Measurements from ENCODE around the gene ENTHD1.

The ENTHD1 gene

DNA sequence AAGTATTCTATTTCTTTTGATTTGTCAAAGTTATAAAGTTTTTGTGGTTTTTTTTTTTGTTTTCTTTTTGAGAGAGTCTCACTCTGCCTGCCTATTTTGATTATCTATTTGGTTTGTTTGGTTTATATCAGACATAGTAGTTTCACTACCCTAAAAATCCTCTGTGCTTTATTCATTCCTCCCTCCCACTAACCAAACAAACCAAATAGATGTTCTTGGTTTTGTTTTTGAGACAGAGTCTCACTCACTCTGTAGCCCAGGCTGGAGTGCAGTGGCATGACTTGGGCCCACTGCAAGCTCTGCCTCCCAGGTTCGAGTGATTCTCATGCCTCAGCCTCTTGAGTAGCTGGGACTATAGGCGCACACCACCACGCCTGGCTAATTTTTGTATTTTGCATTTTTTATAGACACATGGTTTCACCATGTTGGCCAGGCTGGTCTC, 67.9 kb downstream of the ENTHD1 start:
- no peaks in the 10 kb centered on the region for H3F3A ChIP-seq (ENCODE audit: insufficient read depth, low read length)
- no peak overlapping the region for H2AFZ ChIP-seq (ENCODE audit: low read length)
- TF ChIP-seq, protein P1, sequence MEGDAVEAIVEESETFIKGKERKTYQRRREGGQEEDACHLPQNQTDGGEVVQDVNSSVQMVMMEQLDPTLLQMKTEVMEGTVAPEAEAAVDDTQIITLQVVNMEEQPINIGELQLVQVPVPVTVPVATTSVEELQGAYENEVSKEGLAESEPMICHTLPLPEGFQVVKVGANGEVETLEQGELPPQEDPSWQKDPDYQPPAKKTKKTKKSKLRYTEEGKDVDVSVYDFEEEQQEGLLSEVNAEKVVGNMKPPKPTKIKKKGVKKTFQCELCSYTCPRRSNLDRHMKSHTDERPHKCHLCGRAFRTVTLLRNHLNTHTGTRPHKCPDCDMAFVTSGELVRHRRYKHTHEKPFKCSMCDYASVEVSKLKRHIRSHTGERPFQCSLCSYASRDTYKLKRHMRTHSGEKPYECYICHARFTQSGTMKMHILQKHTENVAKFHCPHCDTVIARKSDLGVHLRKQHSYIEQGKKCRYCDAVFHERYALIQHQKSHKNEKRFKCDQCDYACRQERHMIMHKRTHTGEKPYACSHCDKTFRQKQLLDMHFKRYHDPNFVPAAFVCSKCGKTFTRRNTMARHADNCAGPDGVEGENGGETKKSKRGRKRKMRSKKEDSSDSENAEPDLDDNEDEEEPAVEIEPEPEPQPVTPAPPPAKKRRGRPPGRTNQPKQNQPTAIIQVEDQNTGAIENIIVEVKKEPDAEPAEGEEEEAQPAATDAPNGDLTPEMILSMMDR (IDR thresholded peaks at IDR 0.05; ENCODE audit: low read length): no peak
- no peak for TF ChIP-seq EZH2 (IDR thresholded peaks at IDR 0.05; ENCODE audit: borderline replicate concordance, low read length)

DNA sequence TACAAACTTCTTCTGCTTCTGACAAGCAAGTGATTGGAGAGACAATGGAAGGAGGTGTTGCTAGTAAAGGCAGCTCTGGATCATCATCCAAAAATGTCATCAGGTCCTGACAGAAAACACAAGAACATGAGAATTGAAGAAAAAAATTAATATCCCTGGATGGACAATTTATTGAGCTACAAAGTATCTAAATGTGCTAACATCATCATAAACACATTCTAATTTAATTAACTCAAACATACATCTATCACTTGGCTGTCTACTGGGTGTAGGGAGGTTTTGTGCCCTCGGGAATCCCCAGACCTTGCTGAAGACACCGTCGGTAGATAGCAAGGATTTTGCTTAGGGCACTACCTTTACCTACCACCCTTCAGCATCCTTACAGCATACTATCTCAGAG, 72.6 kb downstream of the ENTHD1 start:
- no peaks in the 10 kb centered on the region for H3F3A ChIP-seq (ENCODE audit: insufficient read depth, low read length)
- no peaks in the 10 kb centered on the region for H3K27me3 ChIP-seq (ENCODE audit: insufficient read depth, low read length)
- H3K9ac ChIP-seq (ENCODE audit: low read length): no peak overlapping the region
- no peak for TF ChIP-seq EZH2 (IDR thresholded peaks at IDR 0.05; ENCODE audit: borderline replicate concordance, low read length)
- TF ChIP-seq, protein P1 (IDR thresholded peaks at IDR 0.05; ENCODE audit: low read length): no peak
- no peak overlapping the region for H2AFZ ChIP-seq (ENCODE audit: low read length)
- no peak overlapping the region for H3K4me2 ChIP-seq (ENCODE audit: low read length)
- no peaks in the 10 kb centered on the region for H3K36me3 ChIP-seq (ENCODE audit: insufficient read depth, low read length)
- H3K27ac ChIP-seq (ENCODE audit: low read depth, low read length, poor library complexity, severe bottlenecking): no peak overlapping the region
- H4K20me1 ChIP-seq (ENCODE audit: insufficient read depth, low read length): no peaks in the 10 kb centered on the region
- H3K79me2 ChIP-seq (ENCODE audit: insufficient read depth, low read length): no peaks in the 10 kb centered on the region
- H3K4me1 ChIP-seq (ENCODE audit: insufficient read depth, low read length, severe bottlenecking): no peaks in the 10 kb centered on the region
- H3K9me3 ChIP-seq (ENCODE audit: low read length): no peaks in the 10 kb centered on the region
- no peak overlapping the region for H3K4me3 ChIP-seq (ENCODE audit: low read depth, low read length, poor library complexity, severe bottlenecking)
- no peaks in the 10 kb centered on the region for H3K9me2 ChIP-seq (ENCODE audit: low read depth, low read length)

More for the DNA sequence above, 67.9 kb downstream of the ENTHD1 start:
- H3K4me1 ChIP-seq (ENCODE audit: insufficient read depth, low read length, severe bottlenecking): no peaks in the 10 kb centered on the region
- H3K27ac ChIP-seq (ENCODE audit: low read depth, low read length, poor library complexity, severe bottlenecking): no peak overlapping the region
- no peak overlapping the region for H3K9ac ChIP-seq (ENCODE audit: low read length)
- H3K79me2 ChIP-seq (ENCODE audit: insufficient read depth, low read length): no peaks in the 10 kb centered on the region
- H3K9me3 ChIP-seq (ENCODE audit: low read length): no peaks in the 10 kb centered on the region
- H3K4me2 ChIP-seq (ENCODE audit: low read length): no peak overlapping the region
- no peaks in the 10 kb centered on the region for H4K20me1 ChIP-seq (ENCODE audit: insufficient read depth, low read length)
- H3K36me3 ChIP-seq (ENCODE audit: insufficient read depth, low read length): no peaks in the 10 kb centered on the region
- no peaks in the 10 kb centered on the region for H3K9me2 ChIP-seq (ENCODE audit: low read depth, low read length)
- no peaks in the 10 kb centered on the region for H3K27me3 ChIP-seq (ENCODE audit: insufficient read depth, low read length)
- H3K4me3 ChIP-seq (ENCODE audit: low read depth, low read length, poor library complexity, severe bottlenecking): no peak overlapping the region

DNA sequence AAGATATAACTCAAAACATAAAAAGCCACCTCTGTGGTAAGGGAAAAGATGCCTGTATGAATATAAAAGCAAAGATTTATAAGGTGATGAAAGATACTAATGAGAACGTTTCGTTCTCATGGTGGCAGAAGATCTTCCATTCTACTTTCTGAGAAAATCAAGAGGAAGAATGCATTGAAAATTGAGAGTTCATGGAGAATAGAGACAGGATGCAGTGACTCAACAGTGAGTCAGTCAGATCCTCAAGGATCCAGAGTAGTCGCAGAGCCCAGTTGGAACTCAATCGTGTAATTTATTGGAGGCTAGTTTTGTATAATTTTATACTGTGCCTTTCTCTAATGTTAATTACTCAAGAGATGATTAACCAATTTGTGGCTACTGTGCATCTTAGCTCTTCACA, 73.3 kb downstream of the ENTHD1 start:
- Histone ChIP-seq H3K36me3 (ENCODE audit: insufficient read depth, low read length) (no peaks in the 10 kb centered on the region), H3K9me3 (ENCODE audit: low read length) (no peaks in the 10 kb centered on the region), H4K20me1 (ENCODE audit: insufficient read depth, low read length) (no peaks in the 10 kb centered on the region), H3F3A (ENCODE audit: insufficient read depth, low read length) (no peaks in the 10 kb centered on the region), H2AFZ (ENCODE audit: low read length) (no peak overlapping the region), H3K79me2 (ENCODE audit: insufficient read depth, low read length) (no peaks in the 10 kb centered on the region), H3K4me3 (ENCODE audit: low read depth, low read length, poor library complexity, severe bottlenecking) (no peak overlapping the region), H3K9me2 (ENCODE audit: low read depth, low read length) (no peaks in the 10 kb centered on the region), H3K27me3 (ENCODE audit: insufficient read depth, low read length) (no peaks in the 10 kb centered on the region), H3K27ac (ENCODE audit: low read depth, low read length, poor library complexity, severe bottlenecking) (no peak overlapping the region), H3K9ac (ENCODE audit: low read length) (no peak overlapping the region), H3K4me2 (ENCODE audit: low read length) (no peak overlapping the region), H3K4me1 (ENCODE audit: insufficient read depth, low read length, severe bottlenecking) (no peaks in the 10 kb centered on the region)
- no peak for TF ChIP-seq EZH2 (IDR thresholded peaks at IDR 0.05; ENCODE audit: borderline replicate concordance, low read length)
- TF ChIP-seq, protein P1 (IDR thresholded peaks at IDR 0.05; ENCODE audit: low read length): no peak
